ENCODE results near the gene OSBPL6. TPM values are rescaled to one million over a fixed set of nuclear protein-coding genes. Genes with fewer than 3 reads are reported as not detected.

Gene OSBPL6
- total and polyA plus RNA-seq, 9 of the 15 experiments (the other 6 are each of a cell fraction or from before 2014, with no cell fraction given), result 3.4 to 12.7 (median 9.3) TPM

DNA sequence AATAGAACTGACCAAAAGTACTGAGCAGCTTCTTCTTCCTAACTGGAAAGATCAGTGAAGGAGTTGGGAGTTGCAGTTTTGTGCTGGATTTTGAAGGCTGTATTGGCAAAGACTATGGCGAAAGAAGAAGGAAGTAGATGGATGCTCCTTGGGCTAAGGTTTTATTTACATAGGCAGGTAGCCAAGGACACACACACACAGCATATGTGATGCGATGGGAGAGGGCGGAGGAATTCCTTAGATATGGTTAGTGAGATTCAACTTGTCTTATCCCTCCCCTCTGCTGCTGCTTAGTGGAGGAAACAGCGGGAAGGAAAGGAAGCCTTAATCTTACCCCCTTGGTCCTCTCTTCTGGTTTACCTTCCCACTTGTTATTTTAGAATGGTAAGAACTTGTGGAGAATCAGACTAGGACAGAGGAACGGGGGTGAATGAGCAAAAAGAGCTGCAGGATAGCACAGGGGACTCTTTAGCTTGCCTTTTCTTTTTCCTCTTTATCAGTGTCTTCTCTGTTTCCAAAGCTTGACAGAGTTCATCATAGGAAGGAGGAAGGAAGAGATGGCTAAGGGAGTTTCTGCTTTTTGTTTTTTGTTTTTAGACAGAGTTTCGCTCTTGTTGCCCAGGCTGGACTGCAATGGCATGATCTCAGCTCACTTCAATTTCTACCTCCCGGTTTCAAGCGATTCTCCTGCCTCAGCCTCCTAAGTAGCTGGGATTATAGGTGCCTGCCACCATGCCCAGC lies 87.9 kb downstream of the OSBPL6 start:
- Histone ChIP-seq H4K20me1 (replicated peaks; ENCODE audit: control insufficient read depth, insufficient read depth, low read length) (no peaks in the 10 kb centered on the region), H3K9ac (ENCODE audit: insufficient read depth in 1 of 2, low read depth in 2 of 2, low read length in 2 of 2) (no peak overlapping the region), H3K79me2 (ENCODE audit: control insufficient read depth, insufficient read depth, low read length) (0 out of 3 replicates have a peak, but pooled peaks cover 3% of the 10 kb centered on the region), H3K9me3 (replicated peaks; ENCODE audit: control insufficient read depth, insufficient read depth, low read depth, low read length) (no peaks in the 10 kb centered on the region; the same call in 1 of the 2 replicates), H3K4me3 (no peak overlapping the region), H3K9me1 (ENCODE audit: control insufficient read depth, insufficient read depth, low read length) (no peaks in the 10 kb centered on the region), H3K36me3 (ENCODE audit: control insufficient read depth, insufficient read depth, low read length) (no peaks in the 10 kb centered on the region), H3K4me1 (replicated peaks in 1 of 2; ENCODE audit: control insufficient read depth in 2 of 2, insufficient read depth in 2 of 2, low read length in 2 of 2) (peaks cover 4 to 41% of the 10 kb centered on the region in 2 experiments), H3K27me3 (ENCODE audit: control insufficient read depth in 2 of 2, insufficient read depth in 2 of 2, low read length in 2 of 2) (no peaks in the 10 kb centered on the region), H2AFZ (ENCODE audit: low read depth, low read length) (peak overlapping the region; percentile 46; the same call in 1 of the 2 replicates), H3K4me2 (ENCODE audit: insufficient read depth, low read length) (peak overlapping the region; percentile 29; the same call in 1 of the 2 replicates), H3K27ac (ENCODE audit: extremely low read depth, low read depth, low read length) (no peak overlapping the region; the same call in 2 of the 3 replicates)
- FAIRE-seq (no peak), ATAC-seq (peak; percentile 41), DNase-seq (ENCODE audit: extremely low read depth in 1 of 4, low spot score in 3 of 4) (peak in 1 of 4 experiments; percentile 45)
- WGBS (ENCODE audit: insufficient coverage, low coverage, missing lambda C conversion rate), result 26% methylated on average over 8 of the region's 8 CpGs
- no TSS peak for BruUV-seq (replicated peaks)
- intact Hi-C loops (cut with micrococcal nuclease), result no loop called here
- in situ Hi-C loops (cut with MboI), result no loop called here
- CTCF ChIA-PET (ENCODE audit: low intra/inter-chr PET ratio), result no interaction called here
- POLR2A ChIA-PET, result interaction anchor here (0.5 to 1.9 kb wide), 5 partner anchors 8 to 170 kb away, joined by 3 to 8 read pairs (median 3); partner anchors contain the start of genes PJVK, PRKRA and RBM45
- TF ChIP-seq ZKSCAN3 (CRISPR knock-in tag; IDR thresholded peaks at IDR 0.05) (no peak), GATA2 (CRISPR knock-in tag; IDR thresholded peaks at IDR 0.05) (no peak), FOXJ2 (tag; IDR thresholded peaks at IDR 0.05) (0 out of 2 replicates have a peak, but pooled peaks have one; percentile 43), NFIC (IDR thresholded peaks at IDR 0.05) (peak; percentile 76), THRAP3 (IDR thresholded peaks at IDR 0.05; ENCODE audit: borderline replicate concordance) (no peak), ELF4 (CRISPR knock-in tag; IDR thresholded peaks at IDR 0.05) (no peak), PURB (CRISPR knock-in tag; IDR thresholded peaks at IDR 0.05; ENCODE audit: low read depth) (no peak), ARID3A (IDR thresholded peaks at IDR 0.05; ENCODE audit: borderline replicate concordance, low read depth, low read length) (no peak), ARID4B (CRISPR knock-in tag; IDR thresholded peaks at IDR 0.05) (no peak), ETV1 (tag; conservative IDR thresholded peaks at IDR 0.05; ENCODE audit: low read depth) (no peak), ZNF263 (CRISPR knock-in tag; IDR thresholded peaks at IDR 0.05; ENCODE audit: borderline replicate concordance) (peak; percentile 20; the same call in 1 of the 2 replicates), SREBF2 (CRISPR knock-in tag; IDR thresholded peaks at IDR 0.05) (no peak), ZBTB26 (CRISPR knock-in tag; IDR thresholded peaks at IDR 0.05) (no peak), RCOR1 (IDR thresholded peaks at IDR 0.05; ENCODE audit: borderline replicate concordance in 1 of 2, low read depth in 2 of 2, low read length in 2 of 2) (peak; percentile 15 to 77; a peak in 2 of 4 replicates)
